ENCODE results near the gene AHDC1. TPM values are rescaled to one million over a fixed set of nuclear protein-coding genes. Genes with fewer than 3 reads are reported as not detected.

Gene AHDC1
- total RNA-seq, 1 experiment from 2014 or later = 33.7 TPM

DNA sequence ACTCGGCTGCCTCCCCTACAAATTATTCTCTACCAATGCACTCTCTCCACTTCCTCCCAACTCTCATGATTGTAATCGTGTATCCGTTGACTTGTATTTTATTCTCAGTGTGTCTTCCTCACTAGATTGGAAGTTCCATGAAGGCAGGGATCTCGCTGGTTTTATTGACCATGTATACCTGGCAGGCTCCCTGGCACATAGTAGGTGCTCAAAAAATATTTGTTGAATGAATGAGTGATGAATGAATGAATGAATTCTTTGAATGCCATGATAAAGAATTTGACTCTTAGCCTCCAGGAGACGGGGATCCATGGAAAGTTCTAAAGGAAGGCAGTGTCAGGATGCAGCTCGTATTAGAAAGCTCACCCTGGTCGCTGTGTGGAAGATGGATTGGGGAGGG is 85.1 kb downstream of the AHDC1 start:
- ATAC-seq (no peak), DNase-seq (ENCODE audit: low read depth, low spot score) (no peak)
- no TSS peak for BruUV-seq (replicated peaks)
- Histone ChIP-seq H2AFZ (ENCODE audit: low read depth, low read length, poor library complexity, severe bottlenecking) (no peak overlapping the region), H3K9ac (ENCODE audit: low read length) (no peak overlapping the region), H3K27ac (ENCODE audit: low read depth, low read length) (no peak overlapping the region), H3K79me2 (ENCODE audit: insufficient read depth, low read length) (no peaks in the 10 kb centered on the region), H3K4me1 (ENCODE audit: control insufficient read depth in 1 of 2, insufficient read depth in 2 of 2, low read length in 2 of 2) (peaks cover 18 to 43% of the 10 kb centered on the region in 2 experiments), H3K4me3 (replicated peaks in 1 of 2; ENCODE audit: low read depth in 1 of 2, low read length in 2 of 2) (no peak overlapping the region), H4K20me1 (ENCODE audit: insufficient read depth) (no peaks in the 10 kb centered on the region), H3K36me3 (ENCODE audit: control insufficient read depth in 1 of 2, insufficient read depth in 2 of 2, low read length in 2 of 2) (no peaks in the 10 kb centered on the region), H3K27me3 (ENCODE audit: insufficient read depth, low read length) (no peaks in the 10 kb centered on the region), H3K4me2 (ENCODE audit: low read length) (peak overlapping the region; percentile 54), H3K9me3 (ENCODE audit: control insufficient read depth in 1 of 2, insufficient read depth in 1 of 2, low read depth in 1 of 2, low read length in 2 of 2) (no peaks in the 10 kb centered on the region), H3K9me2 (ENCODE audit: insufficient read depth) (no peaks in the 10 kb centered on the region)
- TF ChIP-seq CBX3 (IDR thresholded peaks at IDR 0.05; ENCODE audit: low read depth) = no peak
- ChIA-PET RAD21 (ENCODE audit: low non-redundant PET in 1 of 2, low total read pairs in 2 of 2, uncharacterized antibody in 2 of 2, unreplicated experiment in 2 of 2) (no interaction called here), POLR2A (no interaction called here), CTCF (interaction anchor here (1.1 kb wide), 1 partner anchor 38 kb away, joined by 4 read pairs; no protein-coding TSS in a partner anchor)
- intact Hi-C loops (cut with micrococcal nuclease) = no loop called here

DNA sequence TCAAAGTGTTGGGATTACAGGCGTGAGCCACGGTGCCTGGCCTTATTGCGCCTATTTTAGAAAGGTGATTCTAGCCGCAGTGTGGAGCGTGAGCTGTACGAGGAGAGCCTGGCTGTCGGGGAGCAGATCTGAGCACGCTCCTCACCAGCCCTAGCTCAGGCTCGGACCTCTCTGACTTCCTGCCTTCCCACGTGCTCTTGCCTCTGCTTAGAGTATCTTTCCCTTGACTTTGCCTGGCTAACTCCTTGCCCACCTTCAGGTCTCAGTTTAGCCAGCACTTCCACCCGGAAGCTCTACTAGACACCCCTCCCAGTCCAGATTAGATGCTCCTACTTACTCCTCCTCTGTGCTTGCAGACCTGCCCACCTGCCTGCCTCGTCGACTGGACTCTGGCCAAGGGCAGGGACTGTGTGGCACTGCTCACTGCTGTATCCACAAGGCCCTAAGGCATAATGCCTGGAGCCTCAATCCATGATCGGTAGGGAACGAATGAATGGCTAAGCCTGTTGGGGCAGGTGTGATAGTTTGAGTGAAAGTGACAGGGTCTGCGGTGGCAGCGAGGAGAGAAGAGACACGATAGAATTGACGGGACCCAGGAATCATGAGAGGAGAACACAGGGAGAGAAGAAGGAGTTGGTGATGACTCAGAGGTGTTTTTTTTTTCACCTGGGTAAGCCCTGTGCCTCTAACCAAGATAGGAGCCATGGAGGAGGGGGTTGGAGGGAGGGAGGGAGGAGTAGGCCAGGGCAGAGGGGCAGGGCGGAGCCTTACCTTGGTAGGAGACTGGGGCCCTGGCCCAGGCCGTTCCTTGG is 85.8 kb downstream of the AHDC1 start:
- H3K4me3 ChIP-seq (replicated peaks in 1 of 2; ENCODE audit: low read depth in 1 of 2, low read length in 2 of 2) = no peak overlapping the region
- RAD21 ChIA-PET (ENCODE audit: low non-redundant PET in 1 of 2, low total read pairs in 2 of 2, uncharacterized antibody in 2 of 2, unreplicated experiment in 2 of 2) = no interaction called here
- POLR2A ChIA-PET = no interaction called here
- no TSS peak for BruUV-seq (replicated peaks)
- H2AFZ ChIP-seq (ENCODE audit: low read depth, low read length, poor library complexity, severe bottlenecking) = no peak overlapping the region
- H3K27me3 ChIP-seq (ENCODE audit: insufficient read depth, low read length) = no peaks in the 10 kb centered on the region
- intact Hi-C loops (cut with micrococcal nuclease) = no loop called here
- H3K9ac ChIP-seq (ENCODE audit: low read length) = 0 out of 2 replicates have a peak overlapping the region, but pooled peaks have one; percentile 8
- peak; percentile 74 for ATAC-seq
- peak overlapping the region; percentile 18; the same call in 1 of the 2 replicates for H3K27ac ChIP-seq (ENCODE audit: low read depth, low read length)
- H3K4me2 ChIP-seq (ENCODE audit: low read length) = peak overlapping the region; percentile 54
- no peaks in the 10 kb centered on the region for H3K36me3 ChIP-seq (ENCODE audit: control insufficient read depth in 1 of 2, insufficient read depth in 2 of 2, low read length in 2 of 2)
- no peak for TF ChIP-seq EZH2phosphoT487 (IDR thresholded peaks at IDR 0.05; ENCODE audit: borderline replicate concordance)
- TF ChIP-seq RAD21 (IDR thresholded peaks at IDR 0.05; ENCODE audit: low read depth) = no peak
- TF ChIP-seq ELF1 (IDR thresholded peaks at IDR 0.05; ENCODE audit: borderline replicate concordance, low read depth) = no peak
- no peak for TF ChIP-seq TCF7L2 (IDR thresholded peaks at IDR 0.05; ENCODE audit: borderline replicate concordance, extremely low read depth, insufficient read depth, insufficient read length)
- no peak for TF ChIP-seq ZFX (IDR thresholded peaks at IDR 0.05)
- no peak for TF ChIP-seq JUND (IDR thresholded peaks at IDR 0.05)
- TF ChIP-seq EZH2 (IDR thresholded peaks at IDR 0.05) = no peak
- no peak for TF ChIP-seq CBX3 (IDR thresholded peaks at IDR 0.05; ENCODE audit: low read depth)
- TF ChIP-seq, protein P1, sequence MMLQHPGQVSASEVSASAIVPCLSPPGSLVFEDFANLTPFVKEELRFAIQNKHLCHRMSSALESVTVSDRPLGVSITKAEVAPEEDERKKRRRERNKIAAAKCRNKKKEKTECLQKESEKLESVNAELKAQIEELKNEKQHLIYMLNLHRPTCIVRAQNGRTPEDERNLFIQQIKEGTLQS (IDR thresholded peaks at IDR 0.05) = no peak
- TF ChIP-seq EGR1 (IDR thresholded peaks at IDR 0.05; ENCODE audit: low read depth) = no peak
- TF ChIP-seq FOSL1 (IDR thresholded peaks at IDR 0.05; ENCODE audit: low read depth) = no peak
- TF ChIP-seq SRF (IDR thresholded peaks at IDR 0.05; ENCODE audit: low read depth) = no peak
- TF ChIP-seq CEBPB (IDR thresholded peaks at IDR 0.05; ENCODE audit: low read depth) = no peak
- no peak for TF ChIP-seq SP1 (IDR thresholded peaks at IDR 0.05; ENCODE audit: low read depth)
- TF ChIP-seq, protein P2, sequence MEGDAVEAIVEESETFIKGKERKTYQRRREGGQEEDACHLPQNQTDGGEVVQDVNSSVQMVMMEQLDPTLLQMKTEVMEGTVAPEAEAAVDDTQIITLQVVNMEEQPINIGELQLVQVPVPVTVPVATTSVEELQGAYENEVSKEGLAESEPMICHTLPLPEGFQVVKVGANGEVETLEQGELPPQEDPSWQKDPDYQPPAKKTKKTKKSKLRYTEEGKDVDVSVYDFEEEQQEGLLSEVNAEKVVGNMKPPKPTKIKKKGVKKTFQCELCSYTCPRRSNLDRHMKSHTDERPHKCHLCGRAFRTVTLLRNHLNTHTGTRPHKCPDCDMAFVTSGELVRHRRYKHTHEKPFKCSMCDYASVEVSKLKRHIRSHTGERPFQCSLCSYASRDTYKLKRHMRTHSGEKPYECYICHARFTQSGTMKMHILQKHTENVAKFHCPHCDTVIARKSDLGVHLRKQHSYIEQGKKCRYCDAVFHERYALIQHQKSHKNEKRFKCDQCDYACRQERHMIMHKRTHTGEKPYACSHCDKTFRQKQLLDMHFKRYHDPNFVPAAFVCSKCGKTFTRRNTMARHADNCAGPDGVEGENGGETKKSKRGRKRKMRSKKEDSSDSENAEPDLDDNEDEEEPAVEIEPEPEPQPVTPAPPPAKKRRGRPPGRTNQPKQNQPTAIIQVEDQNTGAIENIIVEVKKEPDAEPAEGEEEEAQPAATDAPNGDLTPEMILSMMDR (IDR thresholded peaks at IDR 0.05 in 2 of 3, conservative IDR thresholded peaks at IDR 0.05 in 1 of 3; ENCODE audit: borderline replicate concordance in 1 of 3, insufficient read depth in 1 of 3, low read depth in 2 of 3, low read length in 2 of 3) = no peak
- TF ChIP-seq, protein P3, sequence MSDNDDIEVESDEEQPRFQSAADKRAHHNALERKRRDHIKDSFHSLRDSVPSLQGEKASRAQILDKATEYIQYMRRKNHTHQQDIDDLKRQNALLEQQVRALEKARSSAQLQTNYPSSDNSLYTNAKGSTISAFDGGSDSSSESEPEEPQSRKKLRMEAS (IDR thresholded peaks at IDR 0.05) = no peak
- TF ChIP-seq SIN3A (IDR thresholded peaks at IDR 0.05; ENCODE audit: low read depth) = no peak
- no peak for TF ChIP-seq YY1 (IDR thresholded peaks at IDR 0.05; ENCODE audit: extremely low read depth, insufficient replicate concordance, low read depth, low read length)
- H3K9me2 ChIP-seq (ENCODE audit: insufficient read depth) = no peaks in the 10 kb centered on the region
- CTCF ChIA-PET = interaction anchor here (1.1 kb wide), 1 partner anchor 39 kb away, joined by 4 read pairs; no protein-coding TSS in a partner anchor
- H4K20me1 ChIP-seq (ENCODE audit: insufficient read depth) = no peaks in the 10 kb centered on the region
- DNase-seq (ENCODE audit: low read depth, low spot score) = no peak
- peaks cover 18 to 39% of the 10 kb centered on the region in 2 experiments for H3K4me1 ChIP-seq (ENCODE audit: control insufficient read depth in 1 of 2, insufficient read depth in 2 of 2, low read length in 2 of 2)
- no peaks in the 10 kb centered on the region for H3K9me3 ChIP-seq (ENCODE audit: control insufficient read depth in 1 of 2, insufficient read depth in 1 of 2, low read depth in 1 of 2, low read length in 2 of 2)
- H3K79me2 ChIP-seq (ENCODE audit: insufficient read depth, low read length) = no peaks in the 10 kb centered on the region

Measured in HCT116 (cell line).